H1 (cell line): ENCODE measurements around the gene SLC7A6OS. TPM values are rescaled to one million over a fixed set of nuclear protein-coding genes. Genes with fewer than 3 reads are reported as not detected.

Experiments
- CTCF ChIA-PET: fragments of 300-600 bp; sonication (Branson Sonifier 250); formaldehyde crosslinking; loops from one replicate; lab custom pipeline; 2021; ENCODE audit not compliant: partially characterized antibody; lab: Charles Lee
- POLR2A ChIA-PET: fragments of 300-600 bp; sonication (Branson Sonifier 250); formaldehyde crosslinking; loops from one replicate; lab custom pipeline; 2021; ENCODE audit warnings: inconsistent platforms; ENCODE audit not compliant: partially characterized antibody; lab: Charles Lee
- DNase-seq, 2 experiments: peaks; one replicate each; pipeline versions ENCODE4 v3.0.0 to v3.0.0-alpha.2; 2010 to 2022; ENCODE audit warnings: low spot score in 2 of 2, low read depth in 1 of 2, mixed read lengths in 1 of 2
- FAIRE-seq: peaks from 2 replicates; lab custom pipeline; 2011; peaks lifted over from hg19 to GRCh38; lab: Jason Lieb, UNC
- H2AFZ ChIP-seq: 2 replicates; pipeline ENCODE4 v1.8.1; 2012; ENCODE audit warnings: low read length, inconsistent platforms
- H2AK5ac ChIP-seq: 2 replicates; pipeline ENCODE4 v1.6.1; 2013; ENCODE audit warnings: low read depth, low read length
- H2BK120ac ChIP-seq: replicated peaks from 2 replicates; pipeline ENCODE3; 2013; ENCODE audit warnings: low read depth, low read length, inconsistent platforms
- H2BK12ac ChIP-seq: 2 replicates; pipeline ENCODE4 v1.6.1; 2013; ENCODE audit warnings: low read depth, low read length
- H2BK15ac ChIP-seq: 2 replicates; pipeline ENCODE4 v1.6.1; 2013; ENCODE audit warnings: low read length
- H2BK20ac ChIP-seq: 2 replicates; pipeline ENCODE4 v1.6.1; 2013; ENCODE audit warnings: low read length
- H2BK5ac ChIP-seq: 2 replicates; pipeline ENCODE4 v1.6.1; 2013; ENCODE audit warnings: low read depth, low read length
- H3K14ac ChIP-seq: 2 replicates; pipeline ENCODE4 v1.6.1; 2013; ENCODE audit warnings: inconsistent platforms; ENCODE audit not compliant: insufficient read length
- H3K18ac ChIP-seq: 2 replicates; pipeline ENCODE4 v1.6.1; 2013; ENCODE audit warnings: low read length; ENCODE audit errors: extremely low read depth
- H3K23ac ChIP-seq: 2 replicates; pipeline ENCODE4 v1.6.1; 2013; ENCODE audit warnings: inconsistent platforms; ENCODE audit not compliant: insufficient read length
- H3K23me2 ChIP-seq: 2 replicates; pipeline ENCODE4 v1.6.1; 2013; ENCODE audit warnings: low read depth, low read length
- H3K27ac ChIP-seq: 2 replicates; pipeline ENCODE4 v1.6.1; 2011; ENCODE audit warnings: low read depth, low read length, inconsistent platforms
- H3K27me3 ChIP-seq, 4 experiments: replicated peaks in 1 of 4; 1 replicate in 1 of 4; 2 replicates in 3 of 4; pipeline versions ENCODE4 v1.6.1 to v1.8.1; 2011 to 2013; ENCODE audit warnings: low read length in 3 of 4, mild to moderate bottlenecking in 3 of 4, inconsistent platforms in 2 of 4, mixed read lengths in 2 of 4, moderate library complexity in 1 of 4; ENCODE audit not compliant: control insufficient read depth in 3 of 4, insufficient read depth in 3 of 4; ENCODE audit errors: extremely low read depth in 1 of 4
- H3K36me3 ChIP-seq, 4 experiments: 2 replicates each; pipeline versions ENCODE4 v1.6.1 to v1.8.1; 2011 to 2013; ENCODE audit warnings: mild to moderate bottlenecking in 4 of 4, low read length in 3 of 4, moderate library complexity in 2 of 4, control low read depth in 1 of 4, inconsistent platforms in 1 of 4; ENCODE audit not compliant: insufficient read depth in 4 of 4, control insufficient read depth in 2 of 4
- H3K4ac ChIP-seq: replicated peaks from 2 replicates; pipeline ENCODE3; 2013; ENCODE audit warnings: low read length, low read depth, mixed read lengths, inconsistent platforms; ENCODE audit not compliant: insufficient read length
- H3K4me1 ChIP-seq, 4 experiments: replicated peaks in 1 of 4; 1 replicate in 1 of 4; 2 replicates in 3 of 4; pipeline versions ENCODE4 v1.6.1 to v1.8.1; 2011 to 2013; ENCODE audit warnings: low read length in 3 of 4, inconsistent platforms in 2 of 4, mixed read lengths in 1 of 4; ENCODE audit not compliant: insufficient read depth in 4 of 4, control insufficient read depth in 3 of 4
- H3K4me2 ChIP-seq, 2 experiments: 2 replicates each; pipeline versions ENCODE4 v1.6.1 to v1.8.1; 2011 to 2013; ENCODE audit warnings: low read depth in 2 of 2, low read length in 2 of 2, control low read depth in 1 of 2, inconsistent platforms in 1 of 2, mild to moderate bottlenecking in 1 of 2; ENCODE audit not compliant: insufficient read depth in 1 of 2
- H3K4me3 ChIP-seq, 4 experiments: fragments of 200-600, 300-600 bp in 1 of 4; sonication (generic), shearing (Covaris generic), sonication (Bioruptor Twin) in 1 of 4; 2 replicates each; pipeline versions ENCODE4 v1.5.1 to v1.8.1; 2011 to 2016; ENCODE audit warnings: low read length in 4 of 4, low read depth in 3 of 4, control low read depth in 2 of 4, inconsistent platforms in 2 of 4, mild to moderate bottlenecking in 2 of 4, mixed read lengths in 1 of 4, moderate library complexity in 1 of 4; ENCODE audit not compliant: insufficient read depth in 2 of 4; ENCODE audit errors: extremely low read depth in 1 of 4
- H3K56ac ChIP-seq: replicated peaks from 2 replicates; pipeline ENCODE3; 2013; ENCODE audit warnings: low read depth, mild to moderate bottlenecking, mixed read lengths, low read length, inconsistent platforms; ENCODE audit not compliant: insufficient read length
- H3K79me1 ChIP-seq: 2 replicates; pipeline ENCODE4 v1.6.1; 2013; ENCODE audit warnings: low read depth, low read length, control low read depth
- H3K79me2 ChIP-seq, 2 experiments: 2 replicates each; pipeline versions ENCODE4 v1.6.1 to v1.8.1; 2012 to 2013; ENCODE audit warnings: low read length in 2 of 2, mild to moderate bottlenecking in 2 of 2, inconsistent platforms in 1 of 2; ENCODE audit not compliant: insufficient read depth in 2 of 2, control insufficient read depth in 1 of 2
- H3K9ac ChIP-seq, 4 experiments: replicated peaks in 1 of 4; 1 replicate in 1 of 4; 2 replicates in 3 of 4; pipeline versions ENCODE4 v1.6.1 to v1.8.1; 2011 to 2013; ENCODE audit warnings: low read depth in 3 of 4, low read length in 3 of 4, control low read depth in 2 of 4, mild to moderate bottlenecking in 2 of 4, moderate library complexity in 2 of 4, inconsistent platforms in 1 of 4; ENCODE audit errors: extremely low read depth in 1 of 4
- H3K9me3 ChIP-seq, 2 experiments: 2 replicates each; pipeline versions ENCODE4 v1.6.1 to v1.8.1; 2012 to 2013; ENCODE audit warnings: mild to moderate bottlenecking in 2 of 2, moderate library complexity in 2 of 2, control low read depth in 1 of 2, inconsistent platforms in 1 of 2, low read depth in 1 of 2, low read length in 1 of 2, mixed read lengths in 1 of 2; ENCODE audit not compliant: insufficient read depth in 2 of 2
- H4K20me1 ChIP-seq, 2 experiments: replicated peaks in 1 of 2; 2 replicates each; pipeline versions ENCODE3 to v1.8.1; 2011 to 2013; ENCODE audit warnings: inconsistent platforms in 2 of 2, low read length in 2 of 2, mild to moderate bottlenecking in 1 of 2; ENCODE audit not compliant: insufficient read depth in 2 of 2, control insufficient read depth in 1 of 2
- H4K5ac ChIP-seq: 2 replicates; pipeline ENCODE4 v1.6.1; 2013; ENCODE audit warnings: low read length, low read depth, mixed read lengths, inconsistent platforms; ENCODE audit not compliant: insufficient read length
- H4K8ac ChIP-seq: 2 replicates; pipeline ENCODE4 v1.8.0; 2013; ENCODE audit warnings: mild to moderate bottlenecking, moderate library complexity, low read length, inconsistent platforms; ENCODE audit not compliant: insufficient read depth; ENCODE audit errors: extremely low read depth
- H4K91ac ChIP-seq: replicated peaks from 2 replicates; pipeline ENCODE3; 2013; ENCODE audit warnings: low read length, mixed read lengths, inconsistent platforms; ENCODE audit not compliant: insufficient read length
- CBX8 ChIP-seq: fragments of 300-800, 300-1000 bp; sonication (generic); IDR thresholded peaks from 2 replicates; pipeline ENCODE4 v1.7.1; 2016; ENCODE audit warnings: low read depth, low read length, borderline replicate concordance
- JUND ChIP-seq: IDR thresholded peaks from 2 replicates; pipeline ENCODE4 v1.6.1; 2011; ENCODE audit warnings: mild to moderate bottlenecking, improper control_type of control experiment, low read length
- KDM4A ChIP-seq: IDR thresholded peaks from one replicate; pipeline ENCODE4 v1.7.1; 2012; ENCODE audit warnings: low read depth, mild to moderate bottlenecking, moderate library complexity, low read length, inconsistent platforms; ENCODE audit not compliant: severe bottlenecking
- KDM5A ChIP-seq: fragments of 200-600 bp; IDR thresholded peaks from 2 replicates; pipeline ENCODE4 v1.7.1; 2012; ENCODE audit warnings: mild to moderate bottlenecking, low read length, inconsistent platforms, mixed read lengths
- NRF1 ChIP-seq: IDR thresholded peaks from 2 replicates; pipeline ENCODE4 v1.6.1; 2011; ENCODE audit warnings: mild to moderate bottlenecking, low read depth, low read length, improper control_type of control experiment
- POLR2AphosphoS5 ChIP-seq: IDR thresholded peaks from 2 replicates; pipeline ENCODE4 v1.6.1; 2011; ENCODE audit warnings: low read depth, low read length
- SAP30 ChIP-seq: fragments of 300-600 bp; sonication (generic); IDR thresholded peaks from 2 replicates; pipeline ENCODE4 v1.7.1; 2012; ENCODE audit warnings: low read length, moderate library complexity, mild to moderate bottlenecking, inconsistent platforms; ENCODE audit not compliant: insufficient read depth, insufficient replicate concordance
- SP2 ChIP-seq: IDR thresholded peaks from 2 replicates; pipeline ENCODE4 v1.6.1; 2012; ENCODE audit warnings: mild to moderate bottlenecking, low read length, inconsistent platforms
- SP4 ChIP-seq: IDR thresholded peaks from 2 replicates; pipeline ENCODE4 v1.6.1; 2012; ENCODE audit warnings: low read length, inconsistent platforms
- YY1 ChIP-seq: IDR thresholded peaks from 2 replicates; pipeline ENCODE4 v1.6.1; 2011; ENCODE audit warnings: low read depth, mild to moderate bottlenecking, low read length
- WGBS, 2 experiments: shearing (Covaris generic) in 1 of 2; methylation state at CpG; one replicate each; pipeline versions ENCODE4 v1.1.6 to v1.1.7; 2013 to 2015; ENCODE audit warnings: low lambda C conversion rate in 2 of 2, mixed read lengths in 2 of 2, inconsistent platforms in 1 of 2, low coverage in 1 of 2, missing lambda C conversion rate in 1 of 2; ENCODE audit not compliant: insufficient replicate concordance in 2 of 2, insufficient coverage in 1 of 2, insufficient read length in 1 of 2; ENCODE audit errors: extremely low coverage in 1 of 2, missing lambda C conversion rate in 1 of 2; 5-methylcytosine and 5-hydroxymethylcytosine counted together
- polyA plus RNA-seq, 7 experiments: library from polyadenylated mRNA; depleted of rRNA in 3 of 7; stranded (reverse) in 5 of 7; unstranded in 2 of 7; fragments of >200 nt in 5 of 7; fragments of 200-250 nt in 2 of 7; gene quantifications; 1 replicate in 5 of 7; 2 replicates in 1 of 7; 4 replicates in 1 of 7; pipeline versions ENCODE4 v1.2.1 to v1.2.3, GENCODE V29; 2011 to 2013; ENCODE audit warnings: missing spikeins in 2 of 7, mixed read lengths in 2 of 7
- total RNA-seq: library from RNA; stranded (reverse); fragmentation: NEBNext Ultra II Directional; extraction: Animal tissue kit (Norgen Biotek cat#: 25700); gene quantifications from 2 replicates; pipeline ENCODE4 v1.2.1, GENCODE V29; 2021
- TF ChIP-seq, protein P1 (sequence below): IDR thresholded peaks from 2 replicates; pipeline ENCODE4 v1.6.1; 2011; ENCODE audit warnings: low read depth, mild to moderate bottlenecking, low read length; ENCODE audit not compliant: insufficient read depth
- TF ChIP-seq, protein P2 (sequence below): IDR thresholded peaks from 2 replicates; pipeline ENCODE4 v1.6.1; 2012; ENCODE audit warnings: inconsistent platforms
- TF ChIP-seq, protein P3 (sequence below): IDR thresholded peaks from 2 replicates; pipeline ENCODE4 v1.6.1; 2012; ENCODE audit warnings: inconsistent platforms

The SLC7A6OS gene
- total and polyA plus RNA-seq, 2 of the 8 experiments (the other 6 are each of a cell fraction or from before 2014, with no cell fraction given), result 7.3 to 21.3 TPM

DNA sequence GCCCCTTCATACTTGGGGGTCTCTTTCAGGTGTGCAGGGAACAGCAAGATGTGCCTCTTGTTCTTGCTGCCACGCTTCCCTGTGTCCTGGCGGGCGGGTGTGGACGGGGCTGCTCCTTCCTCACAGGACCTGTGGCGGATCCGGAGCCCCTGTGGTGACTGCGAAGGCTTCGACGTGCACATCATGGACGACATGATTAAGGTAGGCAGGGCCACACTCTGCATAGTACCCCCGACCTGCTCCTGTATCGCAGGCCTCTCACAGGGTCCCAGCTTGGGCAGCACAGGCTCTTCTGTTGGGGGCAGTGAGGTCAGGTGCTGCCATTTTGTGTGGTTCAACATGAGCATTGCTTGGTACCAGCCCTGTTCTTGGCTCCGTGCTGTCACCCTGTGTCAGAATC lies 42.6 kb upstream of the SLC7A6OS start:
- Histone ChIP-seq H3K9ac (no peak overlapping the region), H3K23me2 (no peaks in the 10 kb centered on the region), H2BK12ac (no peak overlapping the region), H3K4me3 (no peak overlapping the region), H3K36me3 (peaks cover 8 to 47% (median 25%) of the 10 kb centered on the region in 4 experiments; a peak in 7 of 8 replicates), H2BK120ac (no peak overlapping the region), H3K4me1 (no peaks in the 10 kb centered on the region), H4K20me1 (peaks cover 0 to 12% of the 10 kb centered on the region in 2 experiments), H4K8ac (no peak overlapping the region), H4K91ac (no peak overlapping the region), H3K14ac (no peak overlapping the region), H3K23ac (no peak overlapping the region), H3K56ac (no peak overlapping the region), H3K79me2 (no peaks in the 10 kb centered on the region), H3K4me2 (no peak overlapping the region), H3K18ac (no peak overlapping the region), H3K4ac (no peak overlapping the region), H3K9me3 (no peaks in the 10 kb centered on the region), H2AFZ (no peak overlapping the region), H4K5ac (no peak overlapping the region), H3K27ac (no peak overlapping the region), H2BK5ac (no peak overlapping the region), H2BK15ac (no peak overlapping the region), H2BK20ac (no peak overlapping the region), H3K27me3 (no peaks in the 10 kb centered on the region), H2AK5ac (no peak overlapping the region), H3K79me1 (no peaks in the 10 kb centered on the region)
- POLR2A ChIA-PET, result interaction anchor here (1.2 kb wide), 1 partner anchor 43 kb away, joined by 3 read pairs; the partner anchor contains the start of genes PRMT7 and SLC7A6OS
- 84% methylated on average over 13 of the region's 13 CpGs; no CpG with 5 or more reads in 1 of the 2 experiments for WGBS, 2 experiments
- FAIRE-seq (no peak), DNase-seq (no peak)
- CTCF ChIA-PET, result interaction anchor here (1.2 to 6.2 kb wide), 7 partner anchors 13 to 168 kb away, joined by 3 to 95 read pairs (median 11); partner anchors contain the start of gene SLC7A6
- no peak for TF ChIP-seq POLR2AphosphoS5
- no peak for TF ChIP-seq NRF1
- TF ChIP-seq, protein P1, sequence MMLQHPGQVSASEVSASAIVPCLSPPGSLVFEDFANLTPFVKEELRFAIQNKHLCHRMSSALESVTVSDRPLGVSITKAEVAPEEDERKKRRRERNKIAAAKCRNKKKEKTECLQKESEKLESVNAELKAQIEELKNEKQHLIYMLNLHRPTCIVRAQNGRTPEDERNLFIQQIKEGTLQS, result no peak
- no peak for TF ChIP-seq SP4
- TF ChIP-seq SAP30, result no peak
- no peak for TF ChIP-seq KDM4A
- TF ChIP-seq CBX8, result no peak
- no peak for TF ChIP-seq SP2
- TF ChIP-seq JUND, result no peak
- TF ChIP-seq KDM5A, result no peak
- TF ChIP-seq YY1, result no peak
- TF ChIP-seq, protein P2, sequence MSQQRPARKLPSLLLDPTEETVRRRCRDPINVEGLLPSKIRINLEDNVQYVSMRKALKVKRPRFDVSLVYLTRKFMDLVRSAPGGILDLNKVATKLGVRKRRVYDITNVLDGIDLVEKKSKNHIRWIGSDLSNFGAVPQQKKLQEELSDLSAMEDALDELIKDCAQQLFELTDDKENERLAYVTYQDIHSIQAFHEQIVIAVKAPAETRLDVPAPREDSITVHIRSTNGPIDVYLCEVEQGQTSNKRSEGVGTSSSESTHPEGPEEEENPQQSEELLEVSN, result no peak
- TF ChIP-seq, protein P3, sequence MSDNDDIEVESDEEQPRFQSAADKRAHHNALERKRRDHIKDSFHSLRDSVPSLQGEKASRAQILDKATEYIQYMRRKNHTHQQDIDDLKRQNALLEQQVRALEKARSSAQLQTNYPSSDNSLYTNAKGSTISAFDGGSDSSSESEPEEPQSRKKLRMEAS, result no peak
